Cardiac fibroblast (primary cell): Measurements from ENCODE around the gene JMJD1C.
A peak's percentile ranks its signal among the peaks of the same experiment; 100 is the strongest.

Experiments used
- DNase-seq, 2 donors: peaks; one replicate each; pipeline versions ENCODE4 v3.0.0 to v3.0.0-alpha.2; 2010; ENCODE audit warnings: low read depth in 2 of 2
- H3K4me3 ChIP-seq, 2 donors: replicated peaks in 1 of 2; 1 replicate in 1 of 2; 2 replicates in 1 of 2; pipeline ENCODE4 v1.5.1; 2011; ENCODE audit warnings: low read depth in 2 of 2, low read length in 2 of 2, mild to moderate bottlenecking in 2 of 2, moderate library complexity in 1 of 2
- TF ChIP-seq, protein P1 (sequence below): IDR thresholded peaks from one replicate; pipeline ENCODE4 v1.5.1; 2011; ENCODE audit warnings: low read depth, mild to moderate bottlenecking, low read length, inconsistent platforms

The JMJD1C gene

GRCh38 chr10:63374991-63375390 is 90.8 kb downstream of the JMJD1C start:
- H3K4me3 ChIP-seq: no peak overlapping the region
- DNase-seq: peak; percentile 50 to 84
- TF ChIP-seq, protein P1, sequence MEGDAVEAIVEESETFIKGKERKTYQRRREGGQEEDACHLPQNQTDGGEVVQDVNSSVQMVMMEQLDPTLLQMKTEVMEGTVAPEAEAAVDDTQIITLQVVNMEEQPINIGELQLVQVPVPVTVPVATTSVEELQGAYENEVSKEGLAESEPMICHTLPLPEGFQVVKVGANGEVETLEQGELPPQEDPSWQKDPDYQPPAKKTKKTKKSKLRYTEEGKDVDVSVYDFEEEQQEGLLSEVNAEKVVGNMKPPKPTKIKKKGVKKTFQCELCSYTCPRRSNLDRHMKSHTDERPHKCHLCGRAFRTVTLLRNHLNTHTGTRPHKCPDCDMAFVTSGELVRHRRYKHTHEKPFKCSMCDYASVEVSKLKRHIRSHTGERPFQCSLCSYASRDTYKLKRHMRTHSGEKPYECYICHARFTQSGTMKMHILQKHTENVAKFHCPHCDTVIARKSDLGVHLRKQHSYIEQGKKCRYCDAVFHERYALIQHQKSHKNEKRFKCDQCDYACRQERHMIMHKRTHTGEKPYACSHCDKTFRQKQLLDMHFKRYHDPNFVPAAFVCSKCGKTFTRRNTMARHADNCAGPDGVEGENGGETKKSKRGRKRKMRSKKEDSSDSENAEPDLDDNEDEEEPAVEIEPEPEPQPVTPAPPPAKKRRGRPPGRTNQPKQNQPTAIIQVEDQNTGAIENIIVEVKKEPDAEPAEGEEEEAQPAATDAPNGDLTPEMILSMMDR: no peak

- TF ChIP-seq, protein P1: no peak
- no peak for DNase-seq
- no peak overlapping the region for H3K4me3 ChIP-seq
Measured at GRCh38 chr10:63373176-63373575, 92.6 kb downstream of the JMJD1C start.

DNA sequence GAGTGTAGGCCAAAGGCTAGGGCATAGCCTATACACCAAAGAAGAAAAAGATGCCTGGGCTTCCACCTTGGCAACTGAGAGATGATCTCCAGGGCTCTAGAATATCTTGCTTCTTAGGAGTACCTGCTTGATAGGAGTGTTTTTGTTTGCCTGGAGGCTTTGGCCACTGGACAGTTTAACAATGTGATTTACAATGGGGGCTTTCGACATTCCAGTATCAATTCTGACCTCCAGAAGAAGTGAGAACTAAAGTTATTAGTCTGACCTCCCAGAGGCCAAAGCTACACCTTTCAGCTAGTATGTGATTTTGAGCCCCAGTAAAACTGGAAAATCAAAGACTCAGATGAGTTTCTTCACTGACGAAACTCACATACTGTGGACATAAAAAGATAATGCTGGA is 96.1 kb downstream of the JMJD1C start:
- no peak overlapping the region for H3K4me3 ChIP-seq
- TF ChIP-seq, protein P1: no peak
- no peak for DNase-seq

DNA sequence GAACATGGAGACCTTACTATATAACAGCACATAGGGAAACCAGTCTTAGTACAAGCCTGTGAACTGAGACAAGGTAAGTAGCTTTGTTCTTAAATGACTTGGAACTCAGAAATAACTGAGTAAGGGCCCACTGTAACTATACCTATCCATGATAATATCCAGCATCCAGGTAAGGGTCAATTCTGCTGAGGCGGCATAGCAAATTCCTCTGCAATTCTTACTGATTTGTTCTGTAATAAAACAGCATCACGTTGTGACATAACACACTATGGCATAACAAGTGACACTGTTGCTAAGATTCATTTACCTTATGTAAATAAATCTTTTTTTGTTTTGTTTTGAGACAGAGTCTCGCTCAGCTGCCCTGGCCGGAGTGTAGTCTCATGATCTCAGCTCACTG is 97.4 kb downstream of the JMJD1C start:
- no peak overlapping the region for H3K4me3 ChIP-seq
- TF ChIP-seq, protein P1: no peak
- no peak for DNase-seq

GRCh38 chr10:63366933-63367332 is 98.8 kb downstream of the JMJD1C start:
- DNase-seq: no peak
- TF ChIP-seq, protein P1: no peak

DNA sequence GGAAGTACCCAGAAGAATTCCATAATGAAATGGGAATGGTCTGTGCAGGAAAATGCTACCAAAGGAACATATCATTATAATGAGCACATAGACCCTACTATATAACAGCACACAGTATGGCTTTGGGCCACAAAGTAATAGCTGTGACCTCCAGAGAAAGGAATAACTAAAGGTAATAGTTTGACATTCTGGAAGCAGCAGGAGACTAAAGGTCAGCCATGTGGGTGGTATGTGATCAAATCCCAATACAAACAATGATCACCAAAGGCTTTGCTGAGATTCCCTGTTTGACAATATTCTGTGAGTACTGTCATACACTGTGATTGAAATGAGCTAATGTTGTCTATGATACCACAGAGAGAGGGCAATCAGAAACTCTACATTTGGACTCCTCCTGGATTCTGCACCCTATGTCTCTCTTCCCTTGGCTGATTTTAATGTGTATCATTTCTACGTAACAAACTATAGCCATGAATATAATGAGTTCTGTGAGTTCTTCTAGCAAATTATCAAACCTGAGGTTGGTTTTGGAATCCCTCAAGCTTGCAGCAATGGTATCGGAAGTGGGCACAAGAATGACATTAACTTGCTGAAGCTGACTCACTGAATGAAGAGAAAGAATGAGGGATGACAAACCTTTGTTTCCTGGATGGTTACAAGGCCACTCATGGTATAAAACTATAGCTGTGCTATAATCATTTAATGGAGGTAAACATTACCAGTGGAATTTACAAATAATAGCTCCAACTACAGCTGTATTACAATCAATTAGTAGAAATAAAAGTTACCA is 99.6 kb downstream of the JMJD1C start:
- peak in 1 of 2 donors; percentile 54 for DNase-seq
- H3K4me3 ChIP-seq: no peak overlapping the region
- TF ChIP-seq, protein P1: no peak

More at GRCh38 chr10:63366933-63367332, 98.8 kb downstream of the JMJD1C start:
- no peak overlapping the region for H3K4me3 ChIP-seq
